H1 (cell line): ENCODE measurements around the gene DNTT.

Experiments used
- CTCF ChIP-seq, 3 experiments: IDR thresholded peaks; 1 replicate in 2 of 3; 2 replicates in 1 of 3; pipeline versions ENCODE4 v1.5.1 to v1.6.1; 2011; ENCODE audit warnings: low read length in 3 of 3, mild to moderate bottlenecking in 3 of 3, inconsistent platforms in 2 of 3, low read depth in 1 of 3, moderate library complexity in 1 of 3; ENCODE audit not compliant: insufficient read depth in 1 of 3; ENCODE audit errors: control extremely low read depth in 1 of 3
- TAF1 ChIP-seq: IDR thresholded peaks from 2 replicates; pipeline ENCODE4 v1.6.1; 2011; ENCODE audit warnings: mild to moderate bottlenecking, low read depth, low read length
- ZNF274 ChIP-seq: IDR thresholded peaks from 2 replicates; pipeline ENCODE4 v1.7.0; 2012; ENCODE audit warnings: low read length, borderline replicate concordance; ENCODE audit errors: extremely low read depth

- no peak for TF ChIP-seq TAF1
- no peak for TF ChIP-seq ZNF274
- no peak for TF ChIP-seq CTCF (IDR thresholded peaks at IDR 0.05; ENCODE audit: control extremely low read depth in 1 of 3, insufficient read depth in 1 of 3, low read depth in 1 of 3, low read length in 3 of 3)
Observed at GRCh38 chr10:96298362-96298761, 5.9 kb upstream of the DNTT start.
